Ascending aorta (tissue), 2 donors: ENCODE data around the gene JAKMIP2. TPM values are rescaled to one million over a fixed set of nuclear protein-coding genes. Genes with fewer than 3 reads are reported as not detected.
A peak's percentile ranks its signal among the peaks of the same experiment; 100 is the strongest.

Experiments used
- DNase-seq, 2 donors: peaks; one replicate each; pipeline ENCODE4 v3.0.0-alpha.2; 2019; ENCODE audit warnings: low spot score in 2 of 2
- H3K27ac ChIP-seq, 2 donors: fragments of 200-600 bp; sonication (generic); one replicate each; pipeline ENCODE4 v1.5.1; 2016 to 2017; ENCODE audit warnings: mild to moderate bottlenecking in 1 of 2
- H3K27me3 ChIP-seq: fragments of 200-600 bp; sonication (generic); one replicate; pipeline ENCODE4 v1.5.1; 2017
- H3K36me3 ChIP-seq, 2 donors: fragments of 200-600 bp; sonication (generic); one replicate each; pipeline ENCODE4 v1.5.1; 2016
- H3K4me1 ChIP-seq, 2 donors: fragments of 200-600 bp; sonication (generic); one replicate each; pipeline ENCODE4 v1.5.1; 2016 to 2017; ENCODE audit warnings: mild to moderate bottlenecking in 1 of 2
- H3K4me3 ChIP-seq, 2 donors: fragments of 200-600 bp; sonication (generic); one replicate each; pipeline ENCODE4 v1.5.1; 2016 to 2017; ENCODE audit warnings: mild to moderate bottlenecking in 1 of 2
- H3K9me3 ChIP-seq, 2 donors: fragments of 200-600 bp; sonication (generic); one replicate each; pipeline ENCODE4 v1.5.1; 2016
- intact Hi-C: fragments of 100-400 bp; cut with DNase I; formaldehyde crosslinking; loops from one replicate; pipeline ENCODE4 v1.15.1; 2023
- total RNA-seq: library from RNA; depleted of rRNA; stranded (reverse); fragments of >200 nt; gene quantifications from one replicate; pipeline ENCODE4 v1.1.0, GENCODE V29; 2016
- TF ChIP-seq, protein P1 (sequence below), 3 experiments: fragments of 200-600 bp in 2 of 3; fragments of 450-650 bp in 1 of 3; sonication (generic) in 2 of 3; IDR thresholded peaks; one replicate each; pipeline ENCODE4 v1.5.1; 2016 to 2019; ENCODE audit warnings: antibody characterized with exemption in 3 of 3, mild to moderate bottlenecking in 1 of 3, moderate library complexity in 1 of 3

The JAKMIP2 gene
- total RNA-seq, 1 donor from 2014 or later, result not detected

- Histone ChIP-seq H3K9me3 (no peaks in the 10 kb centered on the region), H3K4me3 (no peak overlapping the region), H3K36me3 (no peaks in the 10 kb centered on the region), H3K27ac (no peak overlapping the region), H3K27me3 (no peaks in the 10 kb centered on the region), H3K4me1 (peaks cover 2 to 15% of the 10 kb centered on the region in 2 donors)
- intact Hi-C loops, result no loop called here
- TF ChIP-seq, protein P1, sequence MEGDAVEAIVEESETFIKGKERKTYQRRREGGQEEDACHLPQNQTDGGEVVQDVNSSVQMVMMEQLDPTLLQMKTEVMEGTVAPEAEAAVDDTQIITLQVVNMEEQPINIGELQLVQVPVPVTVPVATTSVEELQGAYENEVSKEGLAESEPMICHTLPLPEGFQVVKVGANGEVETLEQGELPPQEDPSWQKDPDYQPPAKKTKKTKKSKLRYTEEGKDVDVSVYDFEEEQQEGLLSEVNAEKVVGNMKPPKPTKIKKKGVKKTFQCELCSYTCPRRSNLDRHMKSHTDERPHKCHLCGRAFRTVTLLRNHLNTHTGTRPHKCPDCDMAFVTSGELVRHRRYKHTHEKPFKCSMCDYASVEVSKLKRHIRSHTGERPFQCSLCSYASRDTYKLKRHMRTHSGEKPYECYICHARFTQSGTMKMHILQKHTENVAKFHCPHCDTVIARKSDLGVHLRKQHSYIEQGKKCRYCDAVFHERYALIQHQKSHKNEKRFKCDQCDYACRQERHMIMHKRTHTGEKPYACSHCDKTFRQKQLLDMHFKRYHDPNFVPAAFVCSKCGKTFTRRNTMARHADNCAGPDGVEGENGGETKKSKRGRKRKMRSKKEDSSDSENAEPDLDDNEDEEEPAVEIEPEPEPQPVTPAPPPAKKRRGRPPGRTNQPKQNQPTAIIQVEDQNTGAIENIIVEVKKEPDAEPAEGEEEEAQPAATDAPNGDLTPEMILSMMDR (IDR thresholded peaks at IDR 0.05), result no peak
- no peak for DNase-seq
Measured at GRCh38 chr5:147551677-147552076, 230.9 kb downstream of the JAKMIP2 start.

DNA sequence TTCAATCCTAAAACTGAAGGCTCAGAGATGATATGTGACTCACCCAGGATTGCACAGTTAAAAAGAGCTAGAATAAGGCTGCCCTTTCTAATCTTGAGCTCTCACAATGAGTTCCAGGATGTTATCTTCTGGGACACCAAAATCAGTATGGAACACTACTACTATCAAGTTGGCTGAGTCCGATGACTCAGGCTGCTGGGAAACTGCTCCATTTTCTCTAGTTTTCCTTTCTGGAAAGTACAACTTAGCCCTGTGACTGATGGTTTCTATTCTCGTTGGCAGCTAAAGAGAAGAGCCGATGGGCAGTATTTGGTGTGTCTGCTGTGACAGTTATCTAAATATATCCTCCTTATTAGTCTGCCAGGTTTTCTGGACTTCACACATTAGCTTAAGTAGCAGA lies 234.8 kb downstream of the JAKMIP2 start:
- H3K4me3 ChIP-seq, result no peak overlapping the region
- peak in 1 of 2 donors; percentile 71 for DNase-seq
- no peaks in the 10 kb centered on the region for H3K36me3 ChIP-seq
- no peaks in the 10 kb centered on the region for H3K9me3 ChIP-seq
- no peaks in the 10 kb centered on the region for H3K4me1 ChIP-seq
- H3K27me3 ChIP-seq, result no peaks in the 10 kb centered on the region
- TF ChIP-seq, protein P1 (IDR thresholded peaks at IDR 0.05), result no peak
- intact Hi-C loops, result no loop called here
- H3K27ac ChIP-seq, result peak overlapping the region; percentile 23 to 34

- Histone ChIP-seq H3K4me1 (no peaks in the 10 kb centered on the region), H3K36me3 (no peaks in the 10 kb centered on the region), H3K27ac (no peak overlapping the region), H3K4me3 (no peak overlapping the region), H3K27me3 (no peaks in the 10 kb centered on the region), H3K9me3 (no peaks in the 10 kb centered on the region)
- intact Hi-C loops, result no loop called here
- TF ChIP-seq, protein P1 (IDR thresholded peaks at IDR 0.05), result no peak
- no peak for DNase-seq
Measured at GRCh38 chr5:147544556-147544955, 238.0 kb downstream of the JAKMIP2 start.

DNA sequence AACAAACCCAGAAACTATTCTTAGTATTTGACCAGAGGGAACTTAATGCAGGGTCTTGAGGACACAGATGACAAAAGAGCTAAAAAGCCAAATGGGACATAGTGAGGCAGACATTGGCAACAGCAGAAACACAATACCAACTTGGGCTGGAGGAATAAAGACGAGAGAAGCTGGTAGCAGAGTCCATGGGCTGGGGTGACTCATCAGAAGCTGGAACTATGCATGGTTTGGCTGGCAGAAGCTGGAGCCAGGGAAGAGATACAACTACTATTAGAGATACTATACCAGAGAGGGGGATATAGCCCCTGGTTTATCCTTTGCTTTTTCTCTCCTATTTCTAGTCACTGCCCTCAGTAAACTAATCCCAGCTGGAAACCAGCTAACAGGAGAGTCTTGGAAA lies 243.5 kb downstream of the JAKMIP2 start:
- H3K9me3 ChIP-seq, result no peaks in the 10 kb centered on the region
- intact Hi-C loops, result no loop called here
- H3K27me3 ChIP-seq, result no peaks in the 10 kb centered on the region
- H3K36me3 ChIP-seq, result no peaks in the 10 kb centered on the region
- peaks cover 0 to 7% of the 10 kb centered on the region in 2 donors for H3K4me1 ChIP-seq
- no peak overlapping the region for H3K27ac ChIP-seq
- no peak for DNase-seq
- TF ChIP-seq, protein P1 (IDR thresholded peaks at IDR 0.05), result no peak
- no peak overlapping the region for H3K4me3 ChIP-seq

DNA sequence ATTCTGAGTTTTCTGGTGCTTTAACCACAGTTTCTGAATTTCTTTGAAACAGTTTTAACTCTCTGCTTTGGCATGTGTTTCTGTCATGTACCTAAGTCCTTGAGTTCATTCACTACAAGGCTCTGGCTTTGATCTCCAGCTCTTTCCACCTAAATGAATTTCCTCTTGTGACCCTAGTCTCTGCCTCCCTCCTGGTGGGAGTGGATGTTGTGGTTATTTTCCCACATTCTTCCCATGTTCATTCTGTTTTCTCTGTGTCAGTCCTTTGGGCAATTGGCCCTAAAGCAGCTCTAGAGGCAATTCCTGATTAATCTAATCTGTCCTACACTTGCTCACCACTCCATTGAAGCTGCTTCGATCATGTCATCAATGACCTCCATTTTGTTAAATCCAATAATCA lies 244.3 kb downstream of the JAKMIP2 start:
- DNase-seq, result no peak
- H3K4me3 ChIP-seq, result no peak overlapping the region
- no peaks in the 10 kb centered on the region for H3K9me3 ChIP-seq
- no peaks in the 10 kb centered on the region for H3K36me3 ChIP-seq
- peaks cover 0 to 7% of the 10 kb centered on the region in 2 donors for H3K4me1 ChIP-seq
- intact Hi-C loops, result no loop called here
- no peaks in the 10 kb centered on the region for H3K27me3 ChIP-seq
- H3K27ac ChIP-seq, result no peak overlapping the region
- TF ChIP-seq, protein P1 (IDR thresholded peaks at IDR 0.05), result no peak

Other genes with a start within 250 kb of the JAKMIP2 start
- gene SPINK1, start 48.9 kb upstream of the JAKMIP2 start, total RNA-seq, result not detected
- not detected for gene SCGB3A2, start 96.0 kb upstream of the JAKMIP2 start, total RNA-seq
- 62.8 TPM for gene C5orf46, start 123.8 kb upstream of the JAKMIP2 start, total RNA-seq